NB4 (cell line): ENCODE data around the gene BCAS3.

Experiments
- POLR2A ChIP-seq: IDR thresholded peaks from 2 replicates; pipeline ENCODE4 v1.6.1; 2011; ENCODE audit warnings: mild to moderate bottlenecking; ENCODE audit not compliant: insufficient read length; ENCODE audit errors: extremely low read depth
- TF ChIP-seq, protein P1 (sequence below): IDR thresholded peaks from one replicate; pipeline ENCODE4 v1.5.1; 2012; ENCODE audit warnings: low read depth, low read length
- TF ChIP-seq, protein P2 (sequence below): IDR thresholded peaks from 2 replicates; pipeline ENCODE4 v1.6.1; 2011; ENCODE audit warnings: low read depth, low read length

- TF ChIP-seq, protein P1, sequence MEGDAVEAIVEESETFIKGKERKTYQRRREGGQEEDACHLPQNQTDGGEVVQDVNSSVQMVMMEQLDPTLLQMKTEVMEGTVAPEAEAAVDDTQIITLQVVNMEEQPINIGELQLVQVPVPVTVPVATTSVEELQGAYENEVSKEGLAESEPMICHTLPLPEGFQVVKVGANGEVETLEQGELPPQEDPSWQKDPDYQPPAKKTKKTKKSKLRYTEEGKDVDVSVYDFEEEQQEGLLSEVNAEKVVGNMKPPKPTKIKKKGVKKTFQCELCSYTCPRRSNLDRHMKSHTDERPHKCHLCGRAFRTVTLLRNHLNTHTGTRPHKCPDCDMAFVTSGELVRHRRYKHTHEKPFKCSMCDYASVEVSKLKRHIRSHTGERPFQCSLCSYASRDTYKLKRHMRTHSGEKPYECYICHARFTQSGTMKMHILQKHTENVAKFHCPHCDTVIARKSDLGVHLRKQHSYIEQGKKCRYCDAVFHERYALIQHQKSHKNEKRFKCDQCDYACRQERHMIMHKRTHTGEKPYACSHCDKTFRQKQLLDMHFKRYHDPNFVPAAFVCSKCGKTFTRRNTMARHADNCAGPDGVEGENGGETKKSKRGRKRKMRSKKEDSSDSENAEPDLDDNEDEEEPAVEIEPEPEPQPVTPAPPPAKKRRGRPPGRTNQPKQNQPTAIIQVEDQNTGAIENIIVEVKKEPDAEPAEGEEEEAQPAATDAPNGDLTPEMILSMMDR: no peak
- TF ChIP-seq POLR2A: no peak
- TF ChIP-seq, protein P2, sequence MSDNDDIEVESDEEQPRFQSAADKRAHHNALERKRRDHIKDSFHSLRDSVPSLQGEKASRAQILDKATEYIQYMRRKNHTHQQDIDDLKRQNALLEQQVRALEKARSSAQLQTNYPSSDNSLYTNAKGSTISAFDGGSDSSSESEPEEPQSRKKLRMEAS: no peak
Measured at GRCh38 chr17:61255647-61256046, 578.0 kb downstream of the BCAS3 start.
